GM23338 (cell line): Measurements from ENCODE around the gene BTBD9. TPM values are rescaled to one million over a fixed set of nuclear protein-coding genes. Genes with fewer than 3 reads are reported as not detected.

ENCODE experiments used
- ATAC-seq: fragments of 200-7000 bp; cut with Tn5 transposase; 3 replicates; pipeline ENCODE4 v1.9.1; 2020
- DNase-seq: peaks from one replicate; pipeline ENCODE4 v3.0.0-alpha.2; 2015; ENCODE audit warnings: low spot score
- H2AFZ ChIP-seq: fragments of 200-600 bp; sonication (generic); 2 replicates; pipeline ENCODE4 v1.8.0; 2016; ENCODE audit warnings: antibody characterized with exemption, mild to moderate bottlenecking, moderate library complexity
- H3F3A ChIP-seq: fragments of 200-600 bp; sonication (generic); replicated peaks from 2 replicates; pipeline ENCODE4 v1.8.0; 2017; ENCODE audit warnings: antibody characterized with exemption, mixed run types, low read depth
- H3K27ac ChIP-seq: fragments of 200-600 bp; sonication (generic); 2 replicates; pipeline ENCODE4 v1.6.1; 2016; ENCODE audit warnings: low read depth
- H3K27me3 ChIP-seq: fragments of 200-600 bp; sonication (generic); 2 replicates; pipeline ENCODE4 v1.8.0; 2016; ENCODE audit warnings: mild to moderate bottlenecking, mixed run types, moderate library complexity; ENCODE audit not compliant: insufficient read depth
- H3K36me3 ChIP-seq: fragments of 200-600 bp; sonication (generic); 2 replicates; pipeline ENCODE4 v1.8.0; 2016; ENCODE audit warnings: mild to moderate bottlenecking; ENCODE audit not compliant: insufficient read depth
- H3K4me1 ChIP-seq: fragments of 200-600 bp; sonication (generic); 2 replicates; pipeline ENCODE4 v1.8.0; 2016; ENCODE audit warnings: mild to moderate bottlenecking, moderate library complexity; ENCODE audit not compliant: insufficient read depth
- H3K4me2 ChIP-seq: fragments of 200-600 bp; sonication (generic); 2 replicates; pipeline ENCODE4 v1.7.1; 2017; ENCODE audit warnings: mixed run types
- H3K4me3 ChIP-seq: fragments of 200-600 bp; sonication (generic); 2 replicates; pipeline ENCODE4 v1.6.1; 2016; ENCODE audit warnings: mixed run types
- H3K79me2 ChIP-seq: fragments of 200-600 bp; sonication (generic); replicated peaks from 2 replicates; pipeline ENCODE4 v1.8.0; 2017; ENCODE audit warnings: mild to moderate bottlenecking; ENCODE audit not compliant: insufficient read depth
- H3K9me2 ChIP-seq: fragments of 200-600 bp; sonication (generic); 2 replicates; pipeline ENCODE4 v1.8.0; 2017; ENCODE audit not compliant: insufficient read depth
- H4K20me1 ChIP-seq: fragments of 200-600 bp; sonication (generic); replicated peaks from 2 replicates; pipeline ENCODE4 v1.8.0; 2017; ENCODE audit warnings: mild to moderate bottlenecking; ENCODE audit not compliant: insufficient read depth
- H3K27ac Mint-ChIP-seq: 2 replicates; pipeline ENCODE4 v1.8.0; 2020; ENCODE audit warnings: inconsistent platforms, mild to moderate bottlenecking, moderate library complexity, mixed read lengths
- H3K27me3 Mint-ChIP-seq: 3 replicates; pipeline ENCODE4 v1.8.0; 2022; ENCODE audit warnings: low read depth, mild to moderate bottlenecking, moderate library complexity, mixed read lengths, inconsistent platforms; ENCODE audit not compliant: insufficient read depth, poor library complexity
- H3K36me3 Mint-ChIP-seq: 3 replicates; pipeline ENCODE4 v1.8.0; 2021; ENCODE audit warnings: low read depth, mild to moderate bottlenecking, inconsistent platforms, moderate library complexity, mixed read lengths
- H3K4me1 Mint-ChIP-seq: 3 replicates; pipeline ENCODE4 v1.8.0; 2020; ENCODE audit warnings: mild to moderate bottlenecking, inconsistent platforms, mixed read lengths
- H3K4me3 Mint-ChIP-seq: 3 replicates; pipeline ENCODE4 v1.8.0; 2021; ENCODE audit warnings: moderate library complexity, mild to moderate bottlenecking, inconsistent platforms, mixed read lengths
- H3K9me3 Mint-ChIP-seq: 3 replicates; pipeline ENCODE4 v1.8.0; 2020; ENCODE audit warnings: moderate library complexity, mild to moderate bottlenecking, inconsistent platforms, mixed read lengths
- CREB1 ChIP-seq: fragments of 250-450 bp; sonication (Bioruptor Pico); IDR thresholded peaks from 2 replicates; pipeline ENCODE4 v1.5.0; 2020; ENCODE audit warnings: low read depth, mild to moderate bottlenecking, moderate library complexity
- EZH2 ChIP-seq: fragments of 200-600 bp; sonication (generic); IDR thresholded peaks from one replicate; pipeline ENCODE4 v1.8.0; 2017; ENCODE audit warnings: antibody characterized with exemption, mild to moderate bottlenecking, low read depth; ENCODE audit not compliant: unreplicated experiment
- EZH2phosphoT487 ChIP-seq: fragments of 200-600 bp; sonication (generic); IDR thresholded peaks from one replicate; pipeline ENCODE4 v1.8.1; 2018; ENCODE audit warnings: antibody characterized with exemption; ENCODE audit not compliant: unreplicated experiment
- JUNB ChIP-seq: IDR thresholded peaks from one replicate; pipeline ENCODE4 v1.6.1; 2016; ENCODE audit warnings: antibody characterized with exemption; ENCODE audit not compliant: unreplicated experiment
- NANOG ChIP-seq: IDR thresholded peaks from 2 replicates; pipeline ENCODE4 v1.6.1; 2016; ENCODE audit warnings: antibody characterized with exemption, borderline replicate concordance
- POLR2AphosphoS5 ChIP-seq: IDR thresholded peaks from 2 replicates; pipeline ENCODE4 v1.6.1; 2016; ENCODE audit warnings: antibody characterized with exemption, low read depth
- STAT1 ChIP-seq: IDR thresholded peaks from one replicate; pipeline ENCODE4 v1.6.1; 2016; ENCODE audit warnings: antibody characterized with exemption; ENCODE audit not compliant: unreplicated experiment
- ZNF114 ChIP-seq: fragments of 250-450 bp; sonication (Bioruptor Pico); IDR thresholded peaks from 2 replicates; pipeline ENCODE4 v1.5.0; 2020; ENCODE audit warnings: mild to moderate bottlenecking, moderate library complexity
- polyA plus RNA-seq: library from polyadenylated mRNA; unstranded; fragments of >200 nt; fragmentation: Nextera tagmentation; extraction: Ambion mirVana; gene quantifications from 2 replicates; pipeline ENCODE4 v1.2.1, GENCODE V29; 2016
- total RNA-seq: library from RNA; depleted of rRNA; stranded (reverse); fragments of >200 nt; shearing (Covaris generic); gene quantifications from 2 replicates; pipeline ENCODE4 v1.2.3, GENCODE V29; 2014
- TF ChIP-seq, protein P1 (sequence below): IDR thresholded peaks from one replicate; pipeline ENCODE4 v1.6.1; 2018; ENCODE audit warnings: antibody characterized with exemption; ENCODE audit not compliant: unreplicated experiment
- TF ChIP-seq, protein P2 (sequence below): IDR thresholded peaks from 2 replicates; pipeline ENCODE4 v1.6.1; 2016; ENCODE audit warnings: antibody characterized with exemption
- TF ChIP-seq, protein P3 (sequence below), 2 experiments: fragments of 200-600 bp in 1 of 2; sonication (generic) in 1 of 2; conservative IDR thresholded peaks; 2 replicates each; pipeline versions ENCODE4 v1.5.1 to v1.6.1; 2016 to 2017; ENCODE audit warnings: antibody characterized with exemption in 2 of 2, low read depth in 2 of 2, mild to moderate bottlenecking in 2 of 2, moderate library complexity in 1 of 2

Gene BTBD9
- total and polyA plus RNA-seq, 2 experiments from 2014 or later, result 4.2 to 5.3 TPM

DNA sequence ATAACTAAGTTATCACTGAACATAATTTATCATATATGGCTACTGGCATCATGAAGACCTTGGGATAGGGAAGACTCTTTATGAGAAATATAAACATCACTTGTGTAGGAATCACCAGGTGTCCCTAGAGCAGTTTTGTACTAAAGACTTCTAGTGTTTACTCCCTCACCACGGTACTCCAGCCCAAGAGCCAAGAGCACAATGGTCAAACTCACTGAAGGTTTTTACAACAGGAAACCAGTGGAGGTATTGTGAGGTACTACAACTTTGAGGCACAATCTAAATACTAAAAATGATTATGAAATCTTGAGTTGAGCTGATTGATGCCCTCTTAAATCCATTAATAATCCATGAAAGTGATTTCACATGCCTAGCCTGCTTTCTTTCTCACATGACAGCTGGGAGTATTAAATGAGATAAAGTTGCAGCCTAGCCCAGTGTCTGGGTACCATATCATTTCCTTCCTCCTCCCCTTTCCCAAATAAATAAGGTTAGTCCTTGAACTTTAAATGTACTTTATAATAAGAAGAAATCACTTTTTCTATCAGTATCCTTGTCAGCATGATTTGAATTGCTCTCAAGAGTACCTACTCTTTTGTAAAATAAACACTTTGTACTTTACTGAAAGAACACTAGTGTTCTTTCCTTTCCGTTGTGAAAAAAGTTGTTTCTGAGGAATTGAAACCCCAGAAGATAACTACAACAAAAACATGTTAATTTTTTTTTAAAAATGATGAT, 36.7 kb upstream of the BTBD9 start (continued):
- TF ChIP-seq, protein P1, sequence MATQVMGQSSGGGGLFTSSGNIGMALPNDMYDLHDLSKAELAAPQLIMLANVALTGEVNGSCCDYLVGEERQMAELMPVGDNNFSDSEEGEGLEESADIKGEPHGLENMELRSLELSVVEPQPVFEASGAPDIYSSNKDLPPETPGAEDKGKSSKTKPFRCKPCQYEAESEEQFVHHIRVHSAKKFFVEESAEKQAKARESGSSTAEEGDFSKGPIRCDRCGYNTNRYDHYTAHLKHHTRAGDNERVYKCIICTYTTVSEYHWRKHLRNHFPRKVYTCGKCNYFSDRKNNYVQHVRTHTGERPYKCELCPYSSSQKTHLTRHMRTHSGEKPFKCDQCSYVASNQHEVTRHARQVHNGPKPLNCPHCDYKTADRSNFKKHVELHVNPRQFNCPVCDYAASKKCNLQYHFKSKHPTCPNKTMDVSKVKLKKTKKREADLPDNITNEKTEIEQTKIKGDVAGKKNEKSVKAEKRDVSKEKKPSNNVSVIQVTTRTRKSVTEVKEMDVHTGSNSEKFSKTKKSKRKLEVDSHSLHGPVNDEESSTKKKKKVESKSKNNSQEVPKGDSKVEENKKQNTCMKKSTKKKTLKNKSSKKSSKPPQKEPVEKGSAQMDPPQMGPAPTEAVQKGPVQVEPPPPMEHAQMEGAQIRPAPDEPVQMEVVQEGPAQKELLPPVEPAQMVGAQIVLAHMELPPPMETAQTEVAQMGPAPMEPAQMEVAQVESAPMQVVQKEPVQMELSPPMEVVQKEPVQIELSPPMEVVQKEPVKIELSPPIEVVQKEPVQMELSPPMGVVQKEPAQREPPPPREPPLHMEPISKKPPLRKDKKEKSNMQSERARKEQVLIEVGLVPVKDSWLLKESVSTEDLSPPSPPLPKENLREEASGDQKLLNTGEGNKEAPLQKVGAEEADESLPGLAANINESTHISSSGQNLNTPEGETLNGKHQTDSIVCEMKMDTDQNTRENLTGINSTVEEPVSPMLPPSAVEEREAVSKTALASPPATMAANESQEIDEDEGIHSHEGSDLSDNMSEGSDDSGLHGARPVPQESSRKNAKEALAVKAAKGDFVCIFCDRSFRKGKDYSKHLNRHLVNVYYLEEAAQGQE, result no peak
- TF ChIP-seq, protein P2, sequence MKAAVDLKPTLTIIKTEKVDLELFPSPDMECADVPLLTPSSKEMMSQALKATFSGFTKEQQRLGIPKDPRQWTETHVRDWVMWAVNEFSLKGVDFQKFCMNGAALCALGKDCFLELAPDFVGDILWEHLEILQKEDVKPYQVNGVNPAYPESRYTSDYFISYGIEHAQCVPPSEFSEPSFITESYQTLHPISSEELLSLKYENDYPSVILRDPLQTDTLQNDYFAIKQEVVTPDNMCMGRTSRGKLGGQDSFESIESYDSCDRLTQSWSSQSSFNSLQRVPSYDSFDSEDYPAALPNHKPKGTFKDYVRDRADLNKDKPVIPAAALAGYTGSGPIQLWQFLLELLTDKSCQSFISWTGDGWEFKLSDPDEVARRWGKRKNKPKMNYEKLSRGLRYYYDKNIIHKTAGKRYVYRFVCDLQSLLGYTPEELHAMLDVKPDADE, result no peak
- TF ChIP-seq CREB1 (CRISPR knock-in tag) (no peak), POLR2AphosphoS5 (no peak), JUNB (no peak), ZNF114 (no peak), STAT1 (no peak)
- TF ChIP-seq, protein P3, sequence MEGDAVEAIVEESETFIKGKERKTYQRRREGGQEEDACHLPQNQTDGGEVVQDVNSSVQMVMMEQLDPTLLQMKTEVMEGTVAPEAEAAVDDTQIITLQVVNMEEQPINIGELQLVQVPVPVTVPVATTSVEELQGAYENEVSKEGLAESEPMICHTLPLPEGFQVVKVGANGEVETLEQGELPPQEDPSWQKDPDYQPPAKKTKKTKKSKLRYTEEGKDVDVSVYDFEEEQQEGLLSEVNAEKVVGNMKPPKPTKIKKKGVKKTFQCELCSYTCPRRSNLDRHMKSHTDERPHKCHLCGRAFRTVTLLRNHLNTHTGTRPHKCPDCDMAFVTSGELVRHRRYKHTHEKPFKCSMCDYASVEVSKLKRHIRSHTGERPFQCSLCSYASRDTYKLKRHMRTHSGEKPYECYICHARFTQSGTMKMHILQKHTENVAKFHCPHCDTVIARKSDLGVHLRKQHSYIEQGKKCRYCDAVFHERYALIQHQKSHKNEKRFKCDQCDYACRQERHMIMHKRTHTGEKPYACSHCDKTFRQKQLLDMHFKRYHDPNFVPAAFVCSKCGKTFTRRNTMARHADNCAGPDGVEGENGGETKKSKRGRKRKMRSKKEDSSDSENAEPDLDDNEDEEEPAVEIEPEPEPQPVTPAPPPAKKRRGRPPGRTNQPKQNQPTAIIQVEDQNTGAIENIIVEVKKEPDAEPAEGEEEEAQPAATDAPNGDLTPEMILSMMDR (conservative IDR thresholded peaks at IDR 0.05; ENCODE audit: low read depth in 2 of 2), result no peak

DNA sequence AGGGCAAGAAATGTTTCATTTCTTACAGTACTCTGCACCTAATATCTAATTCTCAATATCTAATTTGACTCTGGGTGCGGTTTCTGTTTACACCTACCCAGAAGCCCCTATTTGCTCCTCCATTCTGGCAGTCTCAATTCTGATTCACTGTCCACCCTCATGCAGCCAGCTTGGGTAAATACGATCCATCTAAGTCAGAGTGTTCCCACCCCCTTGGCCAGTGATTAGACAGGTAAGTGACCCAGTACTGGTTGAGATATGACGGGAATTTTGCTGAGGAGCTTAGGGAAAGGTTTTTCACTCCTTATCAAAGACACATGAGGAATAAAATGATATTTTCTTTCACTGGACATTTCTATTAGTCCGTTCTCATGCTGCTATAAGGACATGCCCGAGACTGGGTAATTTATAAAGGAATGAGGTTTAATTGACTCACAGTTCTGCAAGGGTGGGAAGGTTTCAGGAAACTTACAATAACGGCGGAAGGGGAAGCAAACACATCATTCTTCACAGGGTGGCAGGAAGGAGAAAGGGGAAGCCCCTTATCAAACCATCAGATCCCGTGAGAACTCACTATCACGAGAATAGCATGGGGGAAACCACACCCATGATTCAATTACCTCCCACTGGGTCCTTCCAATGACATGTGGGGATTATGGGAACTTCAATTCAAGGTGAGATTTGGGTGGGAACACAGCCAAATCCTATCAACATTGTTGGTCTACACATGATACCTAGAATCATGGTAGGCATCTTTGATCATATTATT, 33.9 kb upstream of the BTBD9 start:
- Histone ChIP-seq H3K4me1 (no peaks in the 10 kb centered on the region), H3K4me2 (no peak overlapping the region), H3F3A (no peaks in the 10 kb centered on the region; the same call in 1 of the 2 replicates), H4K20me1 (peaks cover 16% of the 10 kb centered on the region; the same call in 1 of the 2 replicates), H3K27me3 (no peaks in the 10 kb centered on the region), H3K36me3 (peaks cover 8% of the 10 kb centered on the region), H2AFZ (no peak overlapping the region), H3K9me2 (no peaks in the 10 kb centered on the region), H3K79me2 (no peaks in the 10 kb centered on the region), H3K27ac (no peak overlapping the region), H3K4me3 (no peak overlapping the region)
- ATAC-seq (no peak), DNase-seq (no peak)
- H3K4me3 Mint-ChIP-seq, result no peak overlapping the region
- H3K9me3 Mint-ChIP-seq, result no peaks in the 10 kb centered on the region
- peaks cover 30% of the 10 kb centered on the region for H3K36me3 Mint-ChIP-seq
- no peak overlapping the region for H3K27ac Mint-ChIP-seq
- no peaks in the 10 kb centered on the region for H3K27me3 Mint-ChIP-seq
- no peaks in the 10 kb centered on the region; the same call in 2 of the 3 replicates for H3K4me1 Mint-ChIP-seq
- TF ChIP-seq EZH2 (no peak), NANOG (no peak), EZH2phosphoT487 (no peak), STAT1 (no peak), CREB1 (CRISPR knock-in tag) (no peak), JUNB (no peak)
- TF ChIP-seq, protein P3 (conservative IDR thresholded peaks at IDR 0.05; ENCODE audit: low read depth in 2 of 2), result no peak
- TF ChIP-seq, protein P2, result no peak
- TF ChIP-seq, protein P1, result no peak
